Right cardiac atrium (tissue), 5 donors: ENCODE results near the gene DCD. TPM values are rescaled to one million over a fixed set of nuclear protein-coding genes. Genes with fewer than 3 reads are reported as not detected.
A peak's percentile ranks its signal among the peaks of the same experiment; 100 is the strongest.

Source experiments
- ATAC-seq, 2 donors: fragments of 200-7000 bp; cut with Tn5 transposase; one replicate each; pipeline versions ENCODE4 v1.8.0 to v1.9.1; 2020; ENCODE audit warnings: moderate library complexity in 2 of 2, mild to moderate bottlenecking in 1 of 2
- DNase-seq, 3 donors: peaks; one replicate each; pipeline ENCODE4 v3.0.0-alpha.2; 2020
- H3K27ac ChIP-seq: one replicate; pipeline ENCODE4 v1.5.1; 2013; ENCODE audit warnings: mild to moderate bottlenecking, low read length, control low read depth, moderate library complexity
- H3K27me3 ChIP-seq: one replicate; pipeline ENCODE4 v1.6.1; 2013; ENCODE audit not compliant: control insufficient read depth, insufficient read depth
- H3K4me1 ChIP-seq: one replicate; pipeline ENCODE4 v1.6.1; 2013; ENCODE audit warnings: low read length; ENCODE audit not compliant: control insufficient read depth, insufficient read depth
- H3K4me3 ChIP-seq: one replicate; pipeline ENCODE4 v1.5.1; 2013; ENCODE audit warnings: low read length, control low read depth
- H3K9me3 ChIP-seq: one replicate; pipeline ENCODE4 v1.6.1; 2013; ENCODE audit warnings: low read length; ENCODE audit not compliant: control insufficient read depth
- WGBS: extraction: QIAGEN DNeasy Blood & Tissue Kit; methylation state at CpG from one replicate; pipeline ENCODE4 v1.1.7; 2013; 5-methylcytosine and 5-hydroxymethylcytosine counted together
- intact Hi-C, 4 donors: fragments of 100-400 bp; cut with DNase I; formaldehyde crosslinking; loops; one replicate each; pipeline versions ENCODE4 v1.11.0 to v1.14.0; 2022 to 2023
- polyA plus RNA-seq: library from polyadenylated mRNA; stranded (reverse); fragments of 200-250 nt; gene quantifications from one replicate; pipeline ENCODE4 v1.2.3, GENCODE V29; 2013
- total RNA-seq, 4 donors: library from RNA; stranded (reverse); fragmentation: NEBNext Ultra II Directional; extraction: Animal tissue kit (Norgen Biotek cat#: 25700); gene quantifications; one replicate each; pipeline ENCODE4 v1.2.1, GENCODE V29; 2021
- donor health status: healthy with polysubstance abuse.
- donor health status: DM: no; HTN: yes; CAD: no.
- donor health status: DM: no; HTN: no; CAD: no.
- donor health status: DM: no; HTN: yes; CAD: no; lungs with severe emphysema.
- donor health status: DM: yes; HTN: yes; CAD: no.

Gene DCD
- total and polyA plus RNA-seq, 5 donors: not detected

DNA sequence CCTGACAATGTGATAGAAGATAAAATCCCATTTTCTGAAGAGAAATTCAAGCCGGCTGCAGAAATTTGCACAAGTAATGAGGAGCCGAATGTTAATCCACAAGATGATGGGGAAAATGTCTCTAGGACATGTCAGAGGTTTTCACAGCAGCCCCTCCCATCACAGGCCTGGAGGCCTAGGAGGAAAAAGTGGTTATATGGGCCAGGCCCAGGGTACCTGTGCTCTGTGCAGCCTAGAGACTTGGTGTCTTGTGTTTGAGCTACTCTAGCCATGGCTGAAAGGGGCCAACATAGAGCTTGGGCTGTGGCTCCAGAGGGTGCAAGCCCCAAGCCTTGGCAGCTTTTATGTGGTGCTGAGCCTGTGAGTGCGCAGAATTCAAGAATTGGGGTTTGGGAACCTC, 20.9 kb downstream of the DCD start:
- Histone ChIP-seq H3K27ac (no peak overlapping the region), H3K27me3 (no peaks in the 10 kb centered on the region), H3K9me3 (no peaks in the 10 kb centered on the region), H3K4me3 (no peak overlapping the region), H3K4me1 (no peaks in the 10 kb centered on the region)
- intact Hi-C loops: no loop called here
- WGBS: 85% methylated on average over 3 of the region's 3 CpGs
- no peak for ATAC-seq
- no peak for DNase-seq

DNA sequence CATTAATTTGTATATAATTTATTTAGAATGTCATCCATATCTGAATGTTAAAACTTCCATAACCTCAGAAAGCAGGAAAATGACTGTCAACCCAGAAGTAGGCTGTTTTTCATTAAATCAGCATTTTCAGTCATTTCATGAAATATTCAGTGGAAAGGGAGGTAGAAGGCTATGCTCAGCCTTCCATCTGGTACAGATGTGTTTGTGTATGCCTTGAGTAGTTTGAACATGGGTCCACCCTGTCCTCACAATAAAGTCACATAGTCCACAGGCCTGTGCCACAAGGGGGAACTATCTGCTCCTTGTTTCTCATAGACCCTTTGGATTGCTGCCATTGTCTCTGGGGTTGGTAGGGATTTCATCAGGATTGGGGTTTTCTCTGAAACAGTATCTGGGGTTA, 22.6 kb downstream of the DCD start:
- no peak overlapping the region for H3K4me3 ChIP-seq
- intact Hi-C loops: no loop called here
- H3K27ac ChIP-seq: no peak overlapping the region
- DNase-seq (no peak), ATAC-seq (no peak)
- no peaks in the 10 kb centered on the region for H3K27me3 ChIP-seq
- H3K9me3 ChIP-seq: no peaks in the 10 kb centered on the region
- no peaks in the 10 kb centered on the region for H3K4me1 ChIP-seq

DNA sequence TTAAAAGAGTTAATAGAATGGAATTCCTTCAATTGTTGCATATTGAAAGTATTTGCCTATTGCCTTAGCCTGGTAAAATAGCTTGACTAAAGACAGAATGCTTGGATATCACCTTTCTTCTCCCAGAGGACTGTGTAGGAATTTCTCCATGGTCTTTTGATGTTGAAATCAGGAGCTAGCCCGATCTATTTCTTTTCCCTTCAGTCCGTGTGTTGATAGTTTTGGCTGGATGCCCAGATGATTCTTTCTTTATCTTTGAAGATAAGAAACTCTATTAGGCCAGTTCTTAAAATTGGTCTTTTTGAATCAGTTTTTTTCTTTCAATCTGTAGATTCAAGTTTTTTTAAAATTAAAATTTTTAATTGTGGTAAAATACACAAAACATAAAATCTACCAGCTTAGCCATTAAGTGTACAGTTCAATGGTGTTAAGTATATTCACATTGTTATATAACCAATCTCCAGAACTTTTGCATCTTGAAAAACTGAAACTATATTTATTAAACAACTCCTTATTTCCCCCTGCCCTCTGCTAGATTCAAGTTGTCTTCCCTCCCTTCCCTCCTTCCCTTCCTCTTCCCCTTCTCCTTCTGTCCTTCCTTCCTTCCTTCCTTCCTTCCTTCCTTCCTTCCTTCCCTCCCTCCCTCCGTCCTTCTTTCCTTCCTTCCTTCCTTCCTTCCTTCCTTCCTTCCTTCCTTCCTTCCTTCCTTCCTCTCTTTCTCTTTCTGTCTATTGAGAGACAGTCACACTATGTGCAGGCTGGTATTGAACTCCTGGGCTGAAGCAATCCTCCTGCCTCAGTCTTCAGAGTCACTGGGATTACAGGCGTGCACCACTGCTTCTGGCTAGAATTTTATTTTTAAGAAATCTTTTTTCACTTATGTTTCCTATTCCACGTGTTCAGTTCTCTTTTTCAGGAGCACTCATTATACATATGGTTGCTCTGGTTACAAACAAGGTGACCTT, 23.6 kb downstream of the DCD start:
- H3K9me3 ChIP-seq: no peaks in the 10 kb centered on the region
- intact Hi-C loops: no loop called here
- no peaks in the 10 kb centered on the region for H3K27me3 ChIP-seq
- ATAC-seq (no peak), DNase-seq (no peak)
- H3K4me3 ChIP-seq: no peak overlapping the region
- 44% methylated on average over 5 of the region's 5 CpGs for WGBS
- H3K27ac ChIP-seq: no peak overlapping the region
- no peaks in the 10 kb centered on the region for H3K4me1 ChIP-seq

DNA sequence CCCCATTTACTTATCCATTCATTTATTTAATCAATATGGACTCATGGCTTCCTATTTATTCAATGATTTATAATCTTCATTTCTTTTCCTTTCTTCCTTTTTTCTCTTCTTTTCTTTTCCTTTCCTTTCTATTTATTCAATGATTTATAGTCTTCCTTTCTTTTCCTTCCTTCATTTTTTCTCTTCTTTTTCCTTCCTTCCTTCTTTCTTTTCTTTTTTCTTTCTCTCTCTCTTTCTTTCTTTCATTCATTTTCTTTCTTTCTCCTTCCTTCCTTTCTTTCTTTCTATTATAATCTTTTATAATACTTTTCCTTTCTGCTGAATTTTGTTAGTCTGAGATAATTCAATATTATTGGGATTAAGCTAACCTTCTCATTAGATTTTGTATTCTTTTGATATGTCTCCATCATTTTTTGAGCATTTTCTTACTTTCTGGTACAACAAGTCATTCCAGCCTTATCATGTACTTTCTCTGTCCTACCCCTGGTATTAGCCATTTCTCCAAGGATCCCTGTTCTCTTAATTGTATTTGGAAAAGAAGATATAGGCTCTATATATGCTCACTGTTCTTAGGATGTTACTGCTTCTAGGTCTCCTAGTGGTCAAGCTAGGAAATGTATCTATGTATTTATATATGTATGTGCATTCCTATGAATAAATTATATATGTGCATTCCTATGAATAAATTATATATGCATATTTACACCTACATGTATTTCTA, 25.5 kb downstream of the DCD start:
- DNase-seq (no peak), ATAC-seq (no peak)
- Histone ChIP-seq H3K4me1 (no peaks in the 10 kb centered on the region), H3K9me3 (no peaks in the 10 kb centered on the region), H3K4me3 (no peak overlapping the region), H3K27me3 (no peaks in the 10 kb centered on the region), H3K27ac (no peak overlapping the region)
- intact Hi-C loops: no loop called here

DNA sequence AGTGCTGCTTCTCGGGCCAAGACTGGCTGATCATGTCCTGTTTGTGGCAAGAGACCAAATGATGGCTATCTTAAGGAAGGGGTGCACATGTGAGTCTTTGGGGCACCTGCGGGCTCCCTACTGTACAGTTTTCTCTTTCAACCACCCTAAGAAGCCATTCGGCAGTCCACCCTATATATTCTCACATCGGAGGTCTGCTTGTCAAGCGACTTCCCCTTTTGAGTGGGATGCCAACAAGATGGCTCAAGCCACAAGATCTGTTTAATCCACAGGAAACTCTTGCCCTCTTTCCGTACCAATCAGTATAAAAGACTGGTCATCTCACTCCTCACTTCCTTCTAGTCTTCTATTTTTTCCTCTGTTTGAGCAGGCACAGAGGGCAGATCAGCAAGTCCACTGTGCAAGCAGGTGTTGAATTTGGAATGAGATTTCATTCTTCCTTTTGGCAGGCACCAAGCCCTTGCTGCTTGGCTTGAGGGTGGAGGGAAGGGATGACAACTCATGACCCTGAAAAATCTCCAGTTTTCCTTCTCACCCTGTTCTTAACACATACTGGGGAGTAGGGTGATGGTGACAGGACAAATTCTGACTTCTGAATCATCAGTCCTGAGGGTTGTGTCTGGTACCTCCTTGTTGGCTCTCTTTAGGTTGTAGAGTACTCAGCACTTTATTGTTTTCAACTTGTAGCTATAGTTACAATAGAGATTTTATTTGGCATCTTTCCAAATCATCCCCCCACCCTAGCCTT, 31.1 kb downstream of the DCD start:
- no peak overlapping the region for H3K4me3 ChIP-seq
- no peaks in the 10 kb centered on the region for H3K9me3 ChIP-seq
- DNase-seq (no peak), ATAC-seq (no peak)
- H3K4me1 ChIP-seq: no peaks in the 10 kb centered on the region
- intact Hi-C loops: no loop called here
- WGBS: 62% methylated on average over 6 of the region's 6 CpGs
- H3K27ac ChIP-seq: no peak overlapping the region
- H3K27me3 ChIP-seq: no peaks in the 10 kb centered on the region

DNA sequence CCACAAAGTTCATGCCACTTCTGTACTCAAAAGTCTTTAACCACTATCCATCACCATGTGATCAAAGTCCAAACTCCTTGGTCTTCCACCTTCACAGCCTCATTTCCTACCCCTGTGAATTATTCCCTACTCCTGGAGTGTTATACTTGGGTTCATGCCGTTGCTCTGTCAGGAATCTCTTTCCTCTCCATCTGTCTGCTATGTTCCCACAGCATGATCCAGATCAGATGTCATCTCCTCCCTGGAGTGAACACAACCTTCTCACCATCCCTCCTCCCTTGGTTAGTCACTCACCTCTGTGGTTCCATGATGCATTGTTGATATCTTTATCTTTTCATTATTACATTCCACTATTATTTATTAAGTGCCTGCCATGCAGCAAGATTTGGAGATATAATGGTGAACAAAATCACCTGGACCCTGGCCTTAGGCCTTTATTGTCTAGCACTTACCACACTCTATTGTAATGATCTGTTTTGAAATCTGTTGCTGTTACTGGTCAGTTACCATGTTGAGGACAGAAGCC, 35.9 kb downstream of the DCD start:
- ATAC-seq (no peak), DNase-seq (no peak)
- WGBS: 62% methylated on average over 1 of the region's 1 CpG
- H3K4me3 ChIP-seq: no peak overlapping the region
- H3K4me1 ChIP-seq: no peaks in the 10 kb centered on the region
- intact Hi-C loops: no loop called here
- no peak overlapping the region for H3K27ac ChIP-seq
- H3K27me3 ChIP-seq: no peaks in the 10 kb centered on the region
- no peaks in the 10 kb centered on the region for H3K9me3 ChIP-seq

DNA sequence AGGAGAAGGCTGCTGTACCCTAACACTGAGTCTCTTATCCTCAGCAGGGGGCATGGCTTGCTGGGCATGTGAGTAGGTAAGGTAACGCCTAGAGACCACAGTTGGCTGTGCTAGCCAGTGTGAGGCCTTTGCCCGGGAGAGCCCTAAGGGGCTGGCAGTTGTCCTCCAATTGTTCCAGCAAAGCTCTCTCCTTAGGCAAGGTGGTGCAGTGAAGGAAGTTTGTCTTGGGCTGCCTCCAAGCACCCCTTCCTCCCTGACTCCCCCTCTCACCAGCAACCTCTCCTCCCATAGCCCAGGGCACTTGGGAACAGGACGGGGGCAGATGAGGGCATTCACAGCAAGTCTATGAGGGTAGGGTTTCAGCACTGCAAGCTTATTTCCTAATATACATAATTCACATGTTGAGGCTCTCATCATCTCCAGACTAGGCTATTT, 36.4 kb downstream of the DCD start:
- ATAC-seq: peak in 1 of 2 donors; percentile 20
- Histone ChIP-seq H3K27me3 (no peaks in the 10 kb centered on the region), H3K4me1 (no peaks in the 10 kb centered on the region), H3K27ac (no peak overlapping the region), H3K4me3 (no peak overlapping the region), H3K9me3 (no peaks in the 10 kb centered on the region)
- intact Hi-C loops: no loop called here
- DNase-seq: no peak
- 57% methylated on average over 3 of the region's 3 CpGs for WGBS

DNA sequence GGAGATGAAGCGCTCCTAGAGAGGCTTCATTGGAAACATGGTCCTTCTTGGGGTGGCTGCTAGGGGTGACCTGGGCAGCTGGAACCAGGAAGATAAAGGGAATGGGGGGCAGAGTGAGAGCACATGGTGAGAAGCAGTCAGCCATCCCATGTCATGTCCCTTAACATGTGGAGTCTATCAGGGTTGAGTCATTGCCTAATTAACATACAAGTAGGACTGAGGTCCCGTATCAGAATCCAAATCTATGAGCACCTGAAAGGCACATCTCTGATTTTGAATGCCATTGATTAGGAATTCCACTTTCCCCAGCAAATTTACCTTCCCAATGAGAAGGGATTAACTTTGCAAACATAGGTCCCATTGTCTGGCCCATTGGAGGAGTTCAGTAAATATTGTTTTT, 39.4 kb downstream of the DCD start:
- Histone ChIP-seq H3K9me3 (no peaks in the 10 kb centered on the region), H3K4me1 (no peaks in the 10 kb centered on the region), H3K4me3 (no peak overlapping the region), H3K27me3 (no peaks in the 10 kb centered on the region), H3K27ac (no peak overlapping the region)
- no peak for DNase-seq
- ATAC-seq: no peak
- 78% methylated on average over 2 of the region's 2 CpGs for WGBS
- intact Hi-C loops: no loop called here

DNA sequence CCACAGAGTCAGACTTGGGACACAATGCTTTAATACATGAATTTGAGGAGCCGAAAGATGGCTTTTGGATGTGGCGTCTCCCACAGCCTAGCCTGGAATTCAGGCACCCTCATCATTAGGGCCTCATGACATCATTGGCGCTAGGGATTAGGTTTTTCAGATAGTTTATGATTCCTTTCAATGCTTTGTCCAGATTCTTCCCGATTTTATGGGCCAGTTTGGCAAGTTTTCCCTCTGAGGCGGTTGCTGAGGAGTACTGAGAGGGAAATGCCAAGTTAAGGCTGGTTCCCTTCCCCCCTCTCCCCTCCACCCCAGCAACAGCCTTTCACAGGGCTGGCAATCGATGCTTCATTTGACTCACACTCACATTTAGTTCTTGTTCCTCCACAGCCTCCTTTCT, 40.0 kb downstream of the DCD start:
- no peak overlapping the region for H3K27ac ChIP-seq
- ATAC-seq: no peak
- no peaks in the 10 kb centered on the region for H3K27me3 ChIP-seq
- intact Hi-C loops: no loop called here
- no peak overlapping the region for H3K4me3 ChIP-seq
- 64% methylated on average over 6 of the region's 6 CpGs for WGBS
- no peaks in the 10 kb centered on the region for H3K4me1 ChIP-seq
- no peaks in the 10 kb centered on the region for H3K9me3 ChIP-seq
- DNase-seq: no peak

DNA sequence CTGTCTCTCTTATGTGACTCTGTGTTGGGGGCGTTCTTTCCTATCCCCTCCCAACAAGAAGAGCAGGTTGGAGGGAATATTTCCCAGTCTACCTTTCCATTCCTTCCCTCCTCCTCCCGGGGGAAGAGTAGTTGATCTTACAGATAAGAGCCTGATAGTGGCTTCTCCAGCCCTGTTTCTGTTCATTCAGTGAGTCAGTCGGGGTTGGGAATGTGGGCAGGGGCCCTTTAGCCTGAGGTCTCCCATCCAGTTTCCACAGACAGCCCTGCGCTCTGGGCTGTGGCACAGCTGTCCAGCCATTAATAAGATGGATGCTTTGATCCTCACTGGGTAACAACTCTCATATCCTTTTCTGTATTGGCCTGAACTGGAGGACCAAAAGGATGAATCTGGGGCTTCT, 41.6 kb downstream of the DCD start:
- intact Hi-C loops: no loop called here
- DNase-seq (no peak), ATAC-seq (no peak)
- Histone ChIP-seq H3K27ac (no peak overlapping the region), H3K4me1 (no peaks in the 10 kb centered on the region), H3K4me3 (no peak overlapping the region), H3K9me3 (no peaks in the 10 kb centered on the region), H3K27me3 (no peaks in the 10 kb centered on the region)
- 51% methylated on average over 4 of the region's 4 CpGs for WGBS
